Measurements from ENCODE around the gene FTSJ3. TPM values are rescaled to one million over a fixed set of nuclear protein-coding genes. Genes with fewer than 3 reads are reported as not detected.

FTSJ3 gene
- total and polyA plus RNA-seq, 5 donors from 2014 or later, result 19.9 to 39.4 (median 24.9) TPM

DNA sequence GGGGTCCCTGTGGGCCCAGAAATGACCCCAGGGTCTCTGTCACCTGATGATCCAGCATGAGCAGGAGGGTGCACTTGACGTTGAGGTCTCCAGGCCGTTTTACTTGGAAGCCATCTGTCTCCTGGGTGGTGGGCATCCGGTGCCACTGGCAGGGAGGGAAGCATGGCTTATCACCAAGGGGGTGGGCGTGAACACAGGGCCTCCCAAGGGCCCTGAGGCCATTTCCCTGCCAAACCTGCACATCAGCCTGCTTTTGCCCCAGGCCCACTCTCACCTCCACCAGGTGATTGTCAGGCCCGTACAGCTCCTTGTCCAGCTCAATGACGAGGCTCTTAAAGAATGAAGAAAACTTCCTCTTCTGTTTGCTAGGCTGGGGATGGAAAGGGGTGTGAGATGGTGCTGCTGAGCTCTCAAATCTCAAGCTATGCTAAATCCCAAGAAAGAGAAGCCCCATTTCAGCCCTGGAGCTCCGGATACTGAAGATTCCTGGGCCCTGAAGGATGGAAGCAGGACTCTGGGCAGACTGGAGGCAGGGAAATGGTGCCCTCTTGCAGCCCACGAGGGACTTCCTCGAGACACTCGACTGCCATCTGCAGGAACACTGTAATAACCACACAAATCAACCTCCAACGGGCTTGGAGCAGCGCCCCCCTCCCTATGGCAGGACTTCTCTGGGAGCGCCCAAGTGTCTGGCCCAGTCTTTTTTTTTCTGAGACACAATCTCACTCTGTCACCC is 7.1 kb upstream of the FTSJ3 start:
- ATAC-seq (ENCODE audit: low read depth in 2 of 2), result peak; percentile 58 to 81
- peaks cover 40% of the 10 kb centered on the region for H3K36me3 Mint-ChIP-seq
- peak; percentile 41 to 80 (median 64) for DNase-seq
- peak overlapping the region; percentile 42 to 89 (median 80) for H3K27ac Mint-ChIP-seq
- no peaks in the 10 kb centered on the region for H3K27me3 Mint-ChIP-seq
- H3K9me3 ChIP-seq (ENCODE audit: control insufficient read depth in 2 of 2, low read length in 2 of 2), result no peaks in the 10 kb centered on the region
- peaks cover 4 to 75% (median 36%) of the 10 kb centered on the region in 4 donors for H3K4me1 Mint-ChIP-seq
- H3K4me1 ChIP-seq (ENCODE audit: control insufficient read depth, insufficient read depth, low read length, poor library complexity, severe bottlenecking), result peaks cover 60% of the 10 kb centered on the region
- H3K4me3 ChIP-seq (ENCODE audit: low read depth, low read length), result no peak overlapping the region
- H3K27ac ChIP-seq (ENCODE audit: insufficient read depth, low read length, poor library complexity, severe bottlenecking), result peak overlapping the region; percentile 19
- peaks cover 0 to 3% (median 0%) of the 10 kb centered on the region in 7 donors for H3K9me3 Mint-ChIP-seq
- H3K27me3 ChIP-seq (ENCODE audit: control insufficient read depth, insufficient read depth, low read length), result no peaks in the 10 kb centered on the region
- H3K36me3 ChIP-seq (ENCODE audit: control insufficient read depth, insufficient read depth, low read length), result peaks cover 74% of the 10 kb centered on the region
- H3K4me3 Mint-ChIP-seq, result peak overlapping the region in 3 of 4 donors; percentile 31 to 83 (median 62)

DNA sequence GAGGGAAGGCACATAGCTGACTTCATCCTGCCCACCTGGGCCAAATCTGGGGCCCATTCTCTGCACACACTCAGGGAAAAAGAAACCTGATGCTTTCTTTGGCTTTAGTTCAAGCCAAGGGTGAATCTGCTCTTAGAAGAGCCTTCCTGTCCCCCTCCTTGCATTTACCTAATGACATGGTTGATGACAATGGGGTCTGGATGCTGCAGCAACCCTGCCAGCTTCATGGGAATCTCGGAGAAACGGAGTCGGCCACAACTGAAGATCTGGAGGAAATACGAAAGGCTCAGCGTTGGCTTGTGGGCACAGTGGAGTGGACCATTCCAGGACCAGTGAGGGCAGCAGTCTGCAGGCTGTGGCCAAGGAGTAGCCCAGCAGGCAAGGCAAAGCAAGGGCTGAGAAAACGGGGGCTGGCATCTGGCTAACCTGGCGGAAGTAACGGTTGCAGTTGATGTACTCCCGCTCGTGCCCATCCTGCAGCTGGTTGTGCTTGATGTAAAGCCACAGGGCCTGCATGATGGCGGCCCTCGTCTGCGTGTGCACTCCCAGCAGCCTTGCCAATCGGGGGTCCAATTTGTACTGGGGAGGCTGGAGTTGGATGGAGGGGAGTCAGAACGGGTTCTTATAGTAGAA is 6.4 kb upstream of the FTSJ3 start:
- no peaks in the 10 kb centered on the region for H3K27me3 Mint-ChIP-seq
- Histone ChIP-seq H3K9me3 (ENCODE audit: control insufficient read depth in 2 of 2, low read length in 2 of 2) (no peaks in the 10 kb centered on the region), H3K4me3 (ENCODE audit: low read depth, low read length) (no peak overlapping the region), H3K4me1 (ENCODE audit: control insufficient read depth, insufficient read depth, low read length, poor library complexity, severe bottlenecking) (peaks cover 60% of the 10 kb centered on the region), H3K27ac (ENCODE audit: insufficient read depth, low read length, poor library complexity, severe bottlenecking) (no peak overlapping the region), H3K36me3 (ENCODE audit: control insufficient read depth, insufficient read depth, low read length) (peaks cover 80% of the 10 kb centered on the region), H3K27me3 (ENCODE audit: control insufficient read depth, insufficient read depth, low read length) (no peaks in the 10 kb centered on the region)
- no peak for DNase-seq
- peaks cover 42% of the 10 kb centered on the region for H3K36me3 Mint-ChIP-seq
- ATAC-seq (ENCODE audit: low read depth in 2 of 2), result no peak
- peak overlapping the region in 1 of 3 donors; percentile 60 for H3K27ac Mint-ChIP-seq
- peak overlapping the region in 1 of 4 donors; percentile 32 for H3K4me3 Mint-ChIP-seq
- H3K4me1 Mint-ChIP-seq, result peaks cover 4 to 75% (median 38%) of the 10 kb centered on the region in 4 donors
- H3K9me3 Mint-ChIP-seq, result peaks cover 0 to 3% (median 0%) of the 10 kb centered on the region in 7 donors

DNA sequence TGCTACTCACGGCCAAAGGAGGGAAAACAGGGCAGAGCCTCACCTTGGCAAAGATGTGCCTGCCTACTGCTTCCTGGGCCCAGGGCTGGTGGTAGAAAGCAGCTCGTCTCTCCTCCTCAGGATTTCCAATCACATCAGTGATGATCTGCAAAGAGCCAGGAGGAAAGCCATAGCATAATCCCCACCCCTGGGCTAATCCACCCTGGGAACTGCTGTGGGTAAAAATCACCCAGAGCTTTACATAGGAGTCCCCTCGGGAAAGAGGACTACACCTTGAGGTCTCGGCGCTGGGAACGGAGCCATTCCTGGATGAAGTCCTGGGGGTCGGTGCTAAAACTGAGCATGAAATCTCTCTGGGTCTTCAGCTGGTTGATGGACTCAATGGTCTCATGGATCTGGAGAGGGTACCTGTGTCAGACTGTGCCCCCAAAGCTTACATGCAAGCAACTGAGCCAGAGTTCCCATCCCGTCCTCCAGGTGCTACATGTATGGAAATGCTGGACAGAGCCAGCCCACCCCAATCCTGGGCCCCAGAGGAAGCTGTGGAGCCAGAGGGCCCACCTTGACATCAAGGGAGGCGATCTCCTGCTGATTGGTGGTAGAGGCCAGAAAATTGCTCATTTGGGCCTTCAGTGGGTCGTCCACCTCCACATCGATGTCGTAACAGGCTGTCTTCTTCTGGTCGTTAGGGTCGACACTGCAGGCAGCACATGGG is 5.7 kb upstream of the FTSJ3 start:
- Mint-ChIP-seq H3K36me3 (peaks cover 42% of the 10 kb centered on the region), H3K27me3 (no peaks in the 10 kb centered on the region), H3K9me3 (peaks cover 0 to 3% (median 0%) of the 10 kb centered on the region in 7 donors), H3K4me3 (peak overlapping the region in 1 of 4 donors; percentile 32), H3K4me1 (peaks cover 7 to 75% (median 40%) of the 10 kb centered on the region in 4 donors), H3K27ac (peak overlapping the region in 1 of 3 donors; percentile 63)
- no peak for DNase-seq
- no peak for ATAC-seq (ENCODE audit: low read depth in 2 of 2)
- Histone ChIP-seq H3K27me3 (ENCODE audit: control insufficient read depth, insufficient read depth, low read length) (no peaks in the 10 kb centered on the region), H3K36me3 (ENCODE audit: control insufficient read depth, insufficient read depth, low read length) (peaks cover 80% of the 10 kb centered on the region), H3K27ac (ENCODE audit: insufficient read depth, low read length, poor library complexity, severe bottlenecking) (no peak overlapping the region), H3K9me3 (ENCODE audit: control insufficient read depth in 2 of 2, low read length in 2 of 2) (no peaks in the 10 kb centered on the region), H3K4me1 (ENCODE audit: control insufficient read depth, insufficient read depth, low read length, poor library complexity, severe bottlenecking) (peaks cover 60% of the 10 kb centered on the region), H3K4me3 (ENCODE audit: low read depth, low read length) (no peak overlapping the region)

DNA sequence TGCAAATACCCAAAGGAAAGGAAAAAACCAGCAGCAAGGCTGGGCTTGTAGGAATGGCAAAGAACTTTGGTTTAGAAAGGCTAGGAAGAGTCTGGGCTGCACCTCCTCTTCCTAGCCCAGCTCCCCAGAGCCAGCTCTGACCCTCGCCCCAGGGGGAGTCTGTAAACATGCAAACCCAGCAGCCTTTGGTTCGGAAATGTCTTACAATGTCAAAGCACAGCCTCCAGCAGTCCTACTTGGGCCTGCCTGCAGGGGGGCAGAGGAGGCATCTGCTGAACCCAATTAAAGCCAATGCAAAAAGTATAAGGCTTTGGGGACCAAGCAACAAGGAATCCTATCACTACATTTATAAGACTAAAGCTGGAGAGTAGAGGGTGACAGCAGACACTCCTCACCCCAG is 5.0 kb upstream of the FTSJ3 start:
- no peak for ATAC-seq (ENCODE audit: low read depth in 2 of 2)
- Histone ChIP-seq H3K27ac (ENCODE audit: insufficient read depth, low read length, poor library complexity, severe bottlenecking) (no peak overlapping the region), H3K4me3 (ENCODE audit: low read depth, low read length) (no peak overlapping the region), H3K27me3 (ENCODE audit: control insufficient read depth, insufficient read depth, low read length) (no peaks in the 10 kb centered on the region), H3K9me3 (ENCODE audit: control insufficient read depth in 2 of 2, low read length in 2 of 2) (no peaks in the 10 kb centered on the region), H3K4me1 (ENCODE audit: control insufficient read depth, insufficient read depth, low read length, poor library complexity, severe bottlenecking) (peaks cover 59% of the 10 kb centered on the region), H3K36me3 (ENCODE audit: control insufficient read depth, insufficient read depth, low read length) (peaks cover 78% of the 10 kb centered on the region)
- peaks cover 10 to 78% (median 43%) of the 10 kb centered on the region in 4 donors for H3K4me1 Mint-ChIP-seq
- H3K36me3 Mint-ChIP-seq, result peaks cover 45% of the 10 kb centered on the region
- peaks cover 0 to 3% (median 0%) of the 10 kb centered on the region in 7 donors for H3K9me3 Mint-ChIP-seq
- peak overlapping the region in 3 of 4 donors; percentile 58 to 95 (median 78) for H3K4me3 Mint-ChIP-seq
- peak overlapping the region; percentile 20 to 80 (median 78) for H3K27ac Mint-ChIP-seq
- no peak for DNase-seq
- H3K27me3 Mint-ChIP-seq, result no peaks in the 10 kb centered on the region

DNA sequence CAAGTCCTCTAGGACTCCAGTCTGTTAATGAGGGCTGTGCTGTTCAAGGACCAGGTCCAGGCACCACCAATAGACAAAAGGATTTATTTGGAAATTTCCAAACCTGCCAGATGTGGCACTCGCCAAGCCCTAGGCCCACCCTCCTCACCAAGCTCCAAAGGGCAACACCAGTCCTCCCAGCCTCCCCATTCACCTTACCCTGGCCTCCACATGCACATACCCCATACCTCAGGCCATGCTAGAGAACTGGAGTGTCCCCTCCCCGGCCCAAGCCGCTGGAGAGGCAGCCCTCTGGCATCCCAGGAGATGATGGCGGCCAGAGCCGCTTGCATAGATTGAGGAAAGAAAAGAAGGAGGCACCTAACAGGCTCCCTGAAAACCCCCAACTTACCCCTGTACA is 4.6 kb upstream of the FTSJ3 start:
- peaks cover 59% of the 10 kb centered on the region for H3K4me1 ChIP-seq (ENCODE audit: control insufficient read depth, insufficient read depth, low read length, poor library complexity, severe bottlenecking)
- Mint-ChIP-seq H3K4me3 (peak overlapping the region; percentile 44 to 95 (median 68)), H3K27ac (peak overlapping the region; percentile 78 to 96 (median 80)), H3K4me1 (peaks cover 10 to 80% (median 45%) of the 10 kb centered on the region in 4 donors), H3K9me3 (peaks cover 0 to 3% (median 0%) of the 10 kb centered on the region in 7 donors), H3K27me3 (no peaks in the 10 kb centered on the region), H3K36me3 (peaks cover 47% of the 10 kb centered on the region)
- DNase-seq (no peak), ATAC-seq (ENCODE audit: low read depth in 2 of 2) (no peak)
- peaks cover 74% of the 10 kb centered on the region for H3K36me3 ChIP-seq (ENCODE audit: control insufficient read depth, insufficient read depth, low read length)
- H3K27ac ChIP-seq (ENCODE audit: insufficient read depth, low read length, poor library complexity, severe bottlenecking), result peak overlapping the region; percentile 16
- H3K27me3 ChIP-seq (ENCODE audit: control insufficient read depth, insufficient read depth, low read length), result no peaks in the 10 kb centered on the region
- H3K4me3 ChIP-seq (ENCODE audit: low read depth, low read length), result peak overlapping the region; percentile 44
- no peaks in the 10 kb centered on the region for H3K9me3 ChIP-seq (ENCODE audit: control insufficient read depth in 2 of 2, low read length in 2 of 2)

DNA sequence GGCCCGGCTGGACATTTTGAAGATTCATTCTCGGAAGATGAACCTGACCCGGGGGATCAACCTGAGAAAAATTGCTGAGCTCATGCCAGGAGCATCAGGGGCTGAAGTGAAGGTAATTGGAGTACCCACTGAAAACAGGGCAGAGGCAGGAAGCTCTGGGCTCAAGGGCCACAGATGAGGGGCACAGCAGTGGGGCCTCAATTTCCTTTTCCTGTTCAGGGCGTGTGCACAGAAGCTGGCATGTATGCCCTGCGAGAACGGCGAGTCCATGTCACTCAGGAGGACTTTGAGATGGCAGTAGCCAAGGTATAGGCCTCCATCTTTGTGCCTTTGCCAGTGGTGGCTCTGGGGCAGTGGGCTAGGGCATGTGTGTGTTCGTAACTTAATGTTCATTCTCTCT is 4.0 kb upstream of the FTSJ3 start:
- H3K4me1 ChIP-seq (ENCODE audit: control insufficient read depth, insufficient read depth, low read length, poor library complexity, severe bottlenecking), result peaks cover 61% of the 10 kb centered on the region

DNA sequence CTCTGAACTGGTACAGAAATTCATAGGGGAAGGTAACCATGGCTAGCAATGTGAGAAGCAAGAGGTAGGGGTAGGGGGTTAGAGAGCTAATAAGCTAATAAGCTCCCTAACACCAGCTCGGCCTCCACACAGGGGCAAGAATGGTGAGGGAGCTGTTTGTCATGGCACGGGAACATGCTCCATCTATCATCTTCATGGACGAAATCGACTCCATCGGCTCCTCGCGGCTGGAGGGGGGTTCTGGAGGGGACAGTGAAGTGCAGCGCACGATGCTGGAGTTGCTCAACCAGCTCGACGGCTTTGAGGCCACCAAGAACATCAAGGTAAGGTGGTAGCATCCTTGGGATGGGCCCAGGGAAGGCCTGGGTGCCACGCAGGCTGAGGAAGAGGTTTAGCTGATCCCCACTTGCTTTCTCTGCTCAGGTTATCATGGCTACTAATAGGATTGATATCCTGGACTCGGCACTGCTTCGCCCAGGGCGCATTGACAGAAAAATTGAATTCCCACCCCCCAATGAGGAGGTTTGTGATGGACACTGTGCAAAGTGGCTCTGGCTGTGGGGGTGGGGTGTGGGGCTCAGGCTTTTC is 3.5 kb upstream of the FTSJ3 start:
- H3K9me3 Mint-ChIP-seq, result peaks cover 0 to 3% (median 0%) of the 10 kb centered on the region in 7 donors
- Histone ChIP-seq H3K27ac (ENCODE audit: insufficient read depth, low read length, poor library complexity, severe bottlenecking) (no peak overlapping the region), H3K4me3 (ENCODE audit: low read depth, low read length) (no peak overlapping the region), H3K4me1 (ENCODE audit: control insufficient read depth, insufficient read depth, low read length, poor library complexity, severe bottlenecking) (peaks cover 66% of the 10 kb centered on the region), H3K27me3 (ENCODE audit: control insufficient read depth, insufficient read depth, low read length) (no peaks in the 10 kb centered on the region), H3K9me3 (ENCODE audit: control insufficient read depth in 2 of 2, low read length in 2 of 2) (no peaks in the 10 kb centered on the region), H3K36me3 (ENCODE audit: control insufficient read depth, insufficient read depth, low read length) (peaks cover 64% of the 10 kb centered on the region)
- peaks cover 48% of the 10 kb centered on the region for H3K36me3 Mint-ChIP-seq
- H3K27ac Mint-ChIP-seq, result peak overlapping the region; percentile 80 to 96 (median 84)
- no peak for ATAC-seq (ENCODE audit: low read depth in 2 of 2)
- H3K4me3 Mint-ChIP-seq, result peak overlapping the region; percentile 29 to 95 (median 68)
- peaks cover 10 to 86% (median 51%) of the 10 kb centered on the region in 4 donors for H3K4me1 Mint-ChIP-seq
- no peak for DNase-seq
- no peaks in the 10 kb centered on the region for H3K27me3 Mint-ChIP-seq

More for the DNA sequence above, 4.0 kb upstream of the FTSJ3 start:
- Mint-ChIP-seq H3K9me3 (peaks cover 0 to 3% (median 0%) of the 10 kb centered on the region in 7 donors), H3K36me3 (peaks cover 48% of the 10 kb centered on the region), H3K27ac (peak overlapping the region; percentile 78 to 96 (median 80)), H3K27me3 (no peaks in the 10 kb centered on the region), H3K4me3 (peak overlapping the region; percentile 44 to 95 (median 68)), H3K4me1 (peaks cover 10 to 82% (median 47%) of the 10 kb centered on the region in 4 donors)
- Histone ChIP-seq H3K4me3 (ENCODE audit: low read depth, low read length) (peak overlapping the region; percentile 44), H3K27me3 (ENCODE audit: control insufficient read depth, insufficient read depth, low read length) (no peaks in the 10 kb centered on the region), H3K27ac (ENCODE audit: insufficient read depth, low read length, poor library complexity, severe bottlenecking) (no peak overlapping the region), H3K9me3 (ENCODE audit: control insufficient read depth in 2 of 2, low read length in 2 of 2) (no peaks in the 10 kb centered on the region), H3K36me3 (ENCODE audit: control insufficient read depth, insufficient read depth, low read length) (peaks cover 69% of the 10 kb centered on the region)
- DNase-seq (peak in 1 of 3 donors; percentile 75), ATAC-seq (ENCODE audit: low read depth in 2 of 2) (no peak)
